Neural cell (in vitro differentiated cells): ENCODE data around the gene LRRC18. TPM values are rescaled to one million over a fixed set of nuclear protein-coding genes. Genes with fewer than 3 reads are reported as not detected.

Experiments used
- H2AFZ ChIP-seq: fragments of 200-600, 300-800 bp; sonication (generic), shearing (Covaris generic); 2 replicates; pipeline ENCODE4 v1.6.0; 2014; ENCODE audit warnings: low read depth, mild to moderate bottlenecking, antibody characterized with exemption, low read length, moderate library complexity
- H3F3A ChIP-seq: fragments of 200-600 bp; shearing (Covaris generic); 2 replicates; pipeline ENCODE4 v1.6.1; 2016; ENCODE audit warnings: mild to moderate bottlenecking, moderate library complexity, mixed read lengths, antibody characterized with exemption, low read length; ENCODE audit not compliant: insufficient read depth, poor library complexity, severe bottlenecking
- H3K27ac ChIP-seq: fragments of 200-600, 300-800 bp; sonication (generic), shearing (Covaris generic); 2 replicates; pipeline ENCODE4 v1.5.1; 2014; ENCODE audit warnings: mild to moderate bottlenecking, low read length, moderate library complexity
- H3K27me3 ChIP-seq: fragments of 300-800, 200-600 bp; sonication (generic), shearing (Covaris generic); 2 replicates; pipeline ENCODE4 v1.6.0; 2014; ENCODE audit warnings: mild to moderate bottlenecking, low read depth, low read length, moderate library complexity; ENCODE audit not compliant: insufficient read depth
- H3K36me3 ChIP-seq: fragments of 300-800, 200-600 bp; sonication (generic), shearing (Covaris generic); 2 replicates; pipeline ENCODE4 v1.5.1; 2014; ENCODE audit warnings: mild to moderate bottlenecking, antibody characterized with exemption, low read length, moderate library complexity; ENCODE audit not compliant: insufficient read depth
- H3K4me2 ChIP-seq: fragments of 300-800, 200-600 bp; sonication (generic), shearing (Covaris generic); 2 replicates; pipeline ENCODE4 v1.6.0; 2014; ENCODE audit warnings: mild to moderate bottlenecking, low read length
- H3K4me3 ChIP-seq: fragments of 300-800, 200-600 bp; sonication (generic), shearing (Covaris generic); 2 replicates; pipeline ENCODE4 v1.5.1; 2014; ENCODE audit warnings: mild to moderate bottlenecking, low read length, moderate library complexity
- H3K79me2 ChIP-seq: fragments of 200-600 bp; shearing (Covaris generic); replicated peaks from 2 replicates; pipeline ENCODE4 v1.6.0; 2014; ENCODE audit warnings: mild to moderate bottlenecking, low read length, moderate library complexity; ENCODE audit not compliant: insufficient read depth
- H3K9ac ChIP-seq: fragments of 300-800, 200-600 bp; sonication (generic), shearing (Covaris generic); 2 replicates; pipeline ENCODE4 v1.6.1; 2016; ENCODE audit warnings: mild to moderate bottlenecking, low read length, mixed read lengths
- H3K9me2 ChIP-seq: fragments of 200-600 bp; shearing (Covaris generic); 2 replicates; pipeline ENCODE4 v1.6.1; 2016; ENCODE audit warnings: mild to moderate bottlenecking, low read length, mixed read lengths; ENCODE audit not compliant: insufficient read depth
- H3K9me3 ChIP-seq: fragments of 200-600, 300-800 bp; sonication (generic), shearing (Covaris generic); 2 replicates; pipeline ENCODE4 v1.6.1; 2016; ENCODE audit warnings: mild to moderate bottlenecking, mixed run types, low read length, moderate library complexity, mixed read lengths
- H4K20me1 ChIP-seq: fragments of 200-600 bp; shearing (Covaris generic); 2 replicates; pipeline ENCODE4 v1.6.1; 2016; ENCODE audit warnings: mild to moderate bottlenecking, mixed run types; ENCODE audit not compliant: insufficient read depth
- CTCF ChIP-seq: fragments of 450-650 bp; IDR thresholded peaks from 2 replicates; pipeline ENCODE4 v1.5.1; 2014; ENCODE audit warnings: antibody characterized with exemption, mild to moderate bottlenecking, moderate library complexity; ENCODE audit not compliant: poor library complexity, severe bottlenecking
- EP300 ChIP-seq: fragments of 450-650 bp; conservative IDR thresholded peaks from 2 replicates; pipeline ENCODE4 v1.6.1; 2014; ENCODE audit warnings: antibody characterized with exemption, mild to moderate bottlenecking, moderate library complexity; ENCODE audit not compliant: poor library complexity, severe bottlenecking
- EZH2 ChIP-seq: fragments of 200-600, 300-800 bp; shearing (Covaris generic), sonication (generic); IDR thresholded peaks from 2 replicates; pipeline ENCODE4 v1.6.1; 2014; ENCODE audit warnings: antibody characterized with exemption, low read length, borderline replicate concordance, mild to moderate bottlenecking; ENCODE audit not compliant: insufficient read depth, poor library complexity, severe bottlenecking
- MXI1 ChIP-seq: fragments of 450-650 bp; conservative IDR thresholded peaks from 2 replicates; pipeline ENCODE4 v1.6.1; 2014; ENCODE audit warnings: antibody characterized with exemption, mild to moderate bottlenecking; ENCODE audit not compliant: poor library complexity, severe bottlenecking
- POLR2AphosphoS5 ChIP-seq: IDR thresholded peaks from 2 replicates; pipeline ENCODE4 v1.6.1; 2012
- RAD21 ChIP-seq: fragments of 450-650 bp; conservative IDR thresholded peaks from 2 replicates; pipeline ENCODE4 v1.6.1; 2014; ENCODE audit warnings: antibody characterized with exemption, mild to moderate bottlenecking, moderate library complexity
- REST ChIP-seq: IDR thresholded peaks from 2 replicates; pipeline ENCODE4 v1.6.1; 2012; ENCODE audit warnings: borderline replicate concordance
- SMC3 ChIP-seq: fragments of 450-650 bp; conservative IDR thresholded peaks from 2 replicates; pipeline ENCODE4 v1.6.1; 2014; ENCODE audit warnings: antibody characterized with exemption, mild to moderate bottlenecking, moderate library complexity; ENCODE audit not compliant: poor library complexity
- TAF1 ChIP-seq: IDR thresholded peaks from 2 replicates; pipeline ENCODE4 v1.6.1; 2012; ENCODE audit warnings: low read depth
- polyA plus RNA-seq: library from polyadenylated mRNA; depleted of rRNA; stranded (reverse); fragments of >200 nt; gene quantifications from 2 replicates; pipeline ENCODE4 v1.2.3, GENCODE V29; 2014

The LRRC18 gene
- polyA plus RNA-seq, 1 donor from 2014 or later: not detected

DNA sequence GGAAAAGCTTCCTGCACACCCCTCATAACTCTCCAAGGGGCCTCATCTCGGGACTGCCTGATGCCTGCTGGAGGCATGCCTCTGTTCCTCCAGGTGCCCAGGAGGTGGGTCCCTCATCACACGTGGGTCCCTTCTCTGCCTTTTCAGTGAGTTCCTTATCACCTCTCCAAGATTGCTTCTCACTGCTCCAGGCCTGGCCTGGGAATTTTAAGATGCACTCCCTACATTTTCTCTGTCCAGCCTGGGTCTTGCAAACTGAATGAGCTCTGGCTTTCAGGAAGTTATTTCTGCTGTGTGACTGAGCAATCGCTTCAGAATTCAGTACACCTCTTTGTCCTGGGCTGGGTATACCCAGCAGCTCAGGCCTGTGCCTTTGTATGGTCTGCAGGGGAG lies 43.8 kb downstream of the LRRC18 start:
- Histone ChIP-seq H3K9ac (no peak overlapping the region), H4K20me1 (no peaks in the 10 kb centered on the region), H3K4me2 (no peak overlapping the region), H3K9me2 (no peaks in the 10 kb centered on the region), H3K9me3 (no peaks in the 10 kb centered on the region), H3K36me3 (no peaks in the 10 kb centered on the region), H3K79me2 (no peaks in the 10 kb centered on the region), H3K27me3 (no peaks in the 10 kb centered on the region), H3K27ac (no peak overlapping the region), H3K4me3 (no peak overlapping the region), H3F3A (no peaks in the 10 kb centered on the region), H2AFZ (no peak overlapping the region)
- TF ChIP-seq CTCF (no peak), EZH2 (no peak), EP300 (no peak), SMC3 (no peak), POLR2AphosphoS5 (no peak), REST (no peak), TAF1 (no peak), RAD21 (no peak)

DNA sequence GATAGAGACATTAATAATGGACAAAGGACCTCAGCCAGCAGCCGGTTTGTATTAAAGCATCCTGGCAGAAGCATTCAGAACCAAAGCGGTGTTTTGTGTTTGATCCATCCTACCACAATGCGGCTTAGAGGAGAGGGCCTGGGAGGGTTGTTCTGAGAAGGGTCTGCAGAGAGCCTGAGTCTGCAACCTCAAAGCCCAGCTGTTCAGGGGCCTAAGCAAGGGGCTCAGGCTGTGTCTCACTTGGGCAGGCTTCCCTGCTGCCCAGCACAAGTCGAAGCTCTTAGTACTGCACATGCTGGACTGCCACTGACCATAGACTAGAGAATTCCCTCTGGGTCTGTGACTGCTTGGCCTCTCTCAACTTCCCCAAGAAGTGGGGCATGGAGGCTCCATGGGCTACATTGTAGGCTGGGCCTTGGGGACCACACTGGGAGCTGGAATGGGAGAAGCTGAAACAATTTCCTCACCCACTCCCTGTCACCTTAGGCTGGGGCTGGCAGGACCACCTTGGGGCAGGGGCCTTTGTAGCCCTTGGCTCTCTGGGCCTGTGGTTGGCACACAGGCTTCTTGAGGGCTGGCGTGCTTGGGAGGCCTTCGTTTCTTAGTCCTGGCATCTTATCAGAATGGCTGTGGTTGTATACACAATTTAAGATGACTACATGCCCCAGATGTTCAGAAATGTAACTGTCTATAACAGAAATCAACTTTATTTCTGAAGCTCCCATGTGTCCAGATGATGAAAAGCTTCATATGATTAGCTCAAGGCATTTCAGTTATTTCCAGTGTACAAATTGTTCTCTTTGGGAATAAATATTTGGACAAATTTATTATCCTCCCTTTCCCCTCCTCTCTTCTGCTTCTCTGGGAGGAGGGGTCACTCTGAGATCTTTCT lies 44.5 kb downstream of the LRRC18 start:
- Histone ChIP-seq H2AFZ (no peak overlapping the region), H3K27ac (no peak overlapping the region)
- TF ChIP-seq CTCF (no peak), POLR2AphosphoS5 (no peak), EZH2 (no peak), TAF1 (no peak), SMC3 (no peak), EP300 (no peak), RAD21 (no peak), MXI1 (no peak), REST (no peak)

More for the DNA sequence above, 44.5 kb downstream of the LRRC18 start:
- Histone ChIP-seq H3K27me3 (no peaks in the 10 kb centered on the region), H3K9ac (no peak overlapping the region), H3K4me2 (no peak overlapping the region), H3K36me3 (no peaks in the 10 kb centered on the region), H3K9me2 (no peaks in the 10 kb centered on the region), H3K4me3 (no peak overlapping the region), H3K79me2 (no peaks in the 10 kb centered on the region), H4K20me1 (no peaks in the 10 kb centered on the region), H3K9me3 (no peaks in the 10 kb centered on the region), H3F3A (no peaks in the 10 kb centered on the region)
